HG03066 (cell line): ENCODE results near the gene GLO1.

ENCODE experiments used
- ATAC-seq: cut with Tn5 transposase; IDR thresholded peaks from one replicate; pipeline ENCODE4 v1.9.1; 2021; ENCODE audit warnings: low read depth; ENCODE audit not compliant: unreplicated experiment

The GLO1 gene

GRCh38 chr6:38631186-38631783, 71.7 kb downstream of the GLO1 start:
- no peak for ATAC-seq
